NCI-H2029 (cell line): ENCODE data around the gene RCAN3.
"Not testable (repeated sequence)": the region's sequence is repeated elsewhere in the genome, so short reads cannot be mapped to it uniquely, and the experiment has no call there.

Experiments
- DNase-seq: peaks from one replicate; lab custom pipeline; 2025; lab: John Stamatoyannopoulos, UW

The RCAN3 gene

GRCh38 chr1:24502709-24503058 lies at the start of gene RCAN3:
TSS of gene RCAN3 (plus strand) at chr1:24502836. CDS start at chr1:24514373, 11,537 bp downstream.
- DNase-seq = peak; percentile 70

- DNase-seq = no peak
Measured at GRCh38 chr1:24452922-24453485, 49.6 kb upstream of the RCAN3 start.

GRCh38 chr1:24454673-24455072 lies 48.0 kb upstream of the RCAN3 start:
- no peak for DNase-seq

GRCh38 chr1:24455272-24455671 lies 47.4 kb upstream of the RCAN3 start:
- DNase-seq = no peak

GRCh38 chr1:24457866-24458265 lies 44.8 kb upstream of the RCAN3 start:
- DNase-seq = no peak

- DNase-seq = no peak
Measured at GRCh38 chr1:24459551-24460266, 42.9 kb upstream of the RCAN3 start.

- not testable (repeated sequence) for DNase-seq
Measured at GRCh38 chr1:24462128-24462527, 40.5 kb upstream of the RCAN3 start.

GRCh38 chr1:24463776-24464735 lies 38.6 kb upstream of the RCAN3 start:
- no peak for DNase-seq

GRCh38 chr1:24465099-24465498 lies 37.5 kb upstream of the RCAN3 start:
- no peak for DNase-seq

GRCh38 chr1:24465638-24466037 lies 37.0 kb upstream of the RCAN3 start:
- no peak for DNase-seq

- DNase-seq = no peak
Measured at GRCh38 chr1:24468685-24469316, 33.8 kb upstream of the RCAN3 start.

GRCh38 chr1:24470592-24470991 lies 32.0 kb upstream of the RCAN3 start:
- no peak for DNase-seq

GRCh38 chr1:24472527-24473251 lies 29.9 kb upstream of the RCAN3 start:
- DNase-seq = no peak

- DNase-seq = no peak
Measured at GRCh38 chr1:24474193-24474592, 28.4 kb upstream of the RCAN3 start.

- DNase-seq = no peak
Measured at GRCh38 chr1:24475700-24476099, 26.9 kb upstream of the RCAN3 start.

GRCh38 chr1:24476571-24476970 lies 26.1 kb upstream of the RCAN3 start:
- no peak for DNase-seq

- DNase-seq = no peak
Measured at GRCh38 chr1:24477309-24477708, 25.3 kb upstream of the RCAN3 start.

- DNase-seq = no peak
Measured at GRCh38 chr1:24481101-24481500, 21.5 kb upstream of the RCAN3 start.

- no peak for DNase-seq
Measured at GRCh38 chr1:24481843-24482610, 20.6 kb upstream of the RCAN3 start.

- no peak for DNase-seq
Measured at GRCh38 chr1:24483441-24483840, 19.2 kb upstream of the RCAN3 start.

- no peak for DNase-seq
Measured at GRCh38 chr1:24484199-24484598, 18.4 kb upstream of the RCAN3 start.
